GM18507 (cell line): ENCODE measurements around the gene MGAT4A.
A peak's percentile ranks its signal among the peaks of the same experiment; 100 is the strongest.

Experiments used
- DNase-seq: peaks from one replicate; pipeline ENCODE4 v3.0.0; 2011; ENCODE audit warnings: low read depth; ENCODE audit not compliant: insufficient read length; ENCODE audit errors: extremely low spot score
- FAIRE-seq: peaks from 2 replicates; lab custom pipeline; 2011; peaks lifted over from hg19 to GRCh38; lab: Jason Lieb, UNC

Gene MGAT4A

GRCh38 chr2:98731041-98731893 lies at the start of gene MGAT4A:
MGAT4A (minus strand) TSS chr2:98731132; CDS start chr2:98726332, 4,800 bp downstream.
- FAIRE-seq: no peak
- peak; percentile 58 for DNase-seq

- no peak for DNase-seq
- FAIRE-seq: no peak
Measured at GRCh38 chr2:98778741-98779483, 48.0 kb upstream of the MGAT4A start.

- FAIRE-seq: no peak
Measured at GRCh38 chr2:98778151-98778550, 47.2 kb upstream of the MGAT4A start.

GRCh38 chr2:98777710-98778109 lies 46.8 kb upstream of the MGAT4A start:
- DNase-seq: no peak
- no peak for FAIRE-seq

More at GRCh38 chr2:98778151-98778550, 47.2 kb upstream of the MGAT4A start:
- no peak for DNase-seq

GRCh38 chr2:98777076-98777475 lies 46.1 kb upstream of the MGAT4A start:
- FAIRE-seq (no peak), DNase-seq (no peak)

GRCh38 chr2:98776136-98776535 lies 45.2 kb upstream of the MGAT4A start:
- no peak for DNase-seq
- no peak for FAIRE-seq

GRCh38 chr2:98775146-98775986 lies 44.4 kb upstream of the MGAT4A start:
- FAIRE-seq: no peak
- DNase-seq: no peak

- DNase-seq: no peak
- FAIRE-seq: no peak
Measured at GRCh38 chr2:98773907-98774306, 43.0 kb upstream of the MGAT4A start.

GRCh38 chr2:98773169-98773568 lies 42.2 kb upstream of the MGAT4A start:
- FAIRE-seq (no peak), DNase-seq (no peak)

- DNase-seq (no peak), FAIRE-seq (no peak)
Measured at GRCh38 chr2:98772536-98772935, 41.6 kb upstream of the MGAT4A start.

- DNase-seq (no peak), FAIRE-seq (no peak)
Measured at GRCh38 chr2:98771721-98772524, 41.0 kb upstream of the MGAT4A start.

GRCh38 chr2:98771264-98771663 lies 40.3 kb upstream of the MGAT4A start:
- DNase-seq (no peak), FAIRE-seq (no peak)

GRCh38 chr2:98769784-98770183 lies 38.9 kb upstream of the MGAT4A start:
- no peak for FAIRE-seq
- no peak for DNase-seq

- FAIRE-seq: no peak
- no peak for DNase-seq
Measured at GRCh38 chr2:98769114-98769476, 38.2 kb upstream of the MGAT4A start.

GRCh38 chr2:98768384-98769113 lies 37.6 kb upstream of the MGAT4A start:
- no peak for DNase-seq
- no peak for FAIRE-seq

- DNase-seq: no peak
- no peak for FAIRE-seq
Measured at GRCh38 chr2:98764499-98764898, 33.6 kb upstream of the MGAT4A start.

GRCh38 chr2:98763209-98763951 lies 32.4 kb upstream of the MGAT4A start:
- DNase-seq (no peak), FAIRE-seq (no peak)

- FAIRE-seq (no peak), DNase-seq (no peak)
Measured at GRCh38 chr2:98761909-98762308, 31.0 kb upstream of the MGAT4A start.
